Osteocyte (in vitro differentiated cells): ENCODE results near the gene RASL11A. TPM values are rescaled to one million over a fixed set of nuclear protein-coding genes. Genes with fewer than 3 reads are reported as not detected.

Source experiments
- DNase-seq: peaks from one replicate; pipeline ENCODE4 v3.0.0; 2021; ENCODE audit warnings: mixed read lengths; ENCODE audit not compliant: unreplicated experiment; ENCODE audit errors: extremely low spot score
- H3K27ac Mint-ChIP-seq: one replicate; pipeline ENCODE4 v1.8.0; 2021; ENCODE audit warnings: mild to moderate bottlenecking, mixed read lengths; ENCODE audit not compliant: unreplicated experiment
- H3K27me3 Mint-ChIP-seq: one replicate; pipeline ENCODE4 v1.8.0; 2021; ENCODE audit warnings: mixed read lengths; ENCODE audit not compliant: unreplicated experiment
- H3K36me3 Mint-ChIP-seq: one replicate; pipeline ENCODE4 v1.8.0; 2021; ENCODE audit warnings: mixed read lengths; ENCODE audit not compliant: unreplicated experiment
- H3K4me1 Mint-ChIP-seq: one replicate; pipeline ENCODE4 v1.8.0; 2021; ENCODE audit warnings: mixed read lengths; ENCODE audit not compliant: unreplicated experiment
- H3K4me3 Mint-ChIP-seq: one replicate; pipeline ENCODE4 v1.8.0; 2021; ENCODE audit warnings: mild to moderate bottlenecking, moderate library complexity, mixed read lengths; ENCODE audit not compliant: unreplicated experiment
- H3K9me3 Mint-ChIP-seq: one replicate; pipeline ENCODE4 v1.8.0; 2021; ENCODE audit warnings: mixed read lengths; ENCODE audit not compliant: unreplicated experiment
- total RNA-seq: library from RNA; stranded (reverse); gene quantifications from 2 replicates; pipeline ENCODE4 v1.2.1, GENCODE V29; 2021
- TF ChIP-seq, protein P1 (sequence below): fragments of 200-600 bp; sonication (generic); IDR thresholded peaks from 2 replicates; pipeline ENCODE4 v1.5.0; 2021; ENCODE audit warnings: antibody characterized with exemption, mild to moderate bottlenecking, moderate library complexity

RASL11A gene
- total RNA-seq, 1 donor from 2014 or later = 4.6 TPM

DNA sequence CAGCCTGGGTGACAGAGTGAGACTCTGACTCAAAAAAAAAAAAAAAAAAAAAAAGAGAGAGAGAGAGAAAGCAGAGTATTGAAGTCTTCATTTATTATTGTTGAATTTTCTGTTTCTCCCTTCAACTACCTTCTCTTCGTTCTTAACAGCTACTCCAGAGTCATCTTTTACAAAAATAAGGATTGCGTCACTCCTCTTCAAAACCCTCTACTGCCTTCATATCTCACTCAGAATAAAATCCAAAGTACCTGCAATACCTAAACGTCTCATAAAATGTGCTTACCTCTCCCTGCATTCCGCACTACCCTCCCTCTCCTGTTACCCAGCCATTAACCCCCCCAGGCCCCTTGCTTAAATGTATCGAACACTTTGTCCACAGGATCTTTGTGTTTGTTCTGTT lies 36.7 kb upstream of the RASL11A start:
- Mint-ChIP-seq H3K9me3 (peaks cover 17% of the 10 kb centered on the region), H3K27ac (no peak overlapping the region), H3K4me1 (no peaks in the 10 kb centered on the region), H3K4me3 (no peak overlapping the region), H3K36me3 (peaks cover 3% of the 10 kb centered on the region), H3K27me3 (peaks cover 50% of the 10 kb centered on the region)
- DNase-seq = no peak
- TF ChIP-seq, protein P1, sequence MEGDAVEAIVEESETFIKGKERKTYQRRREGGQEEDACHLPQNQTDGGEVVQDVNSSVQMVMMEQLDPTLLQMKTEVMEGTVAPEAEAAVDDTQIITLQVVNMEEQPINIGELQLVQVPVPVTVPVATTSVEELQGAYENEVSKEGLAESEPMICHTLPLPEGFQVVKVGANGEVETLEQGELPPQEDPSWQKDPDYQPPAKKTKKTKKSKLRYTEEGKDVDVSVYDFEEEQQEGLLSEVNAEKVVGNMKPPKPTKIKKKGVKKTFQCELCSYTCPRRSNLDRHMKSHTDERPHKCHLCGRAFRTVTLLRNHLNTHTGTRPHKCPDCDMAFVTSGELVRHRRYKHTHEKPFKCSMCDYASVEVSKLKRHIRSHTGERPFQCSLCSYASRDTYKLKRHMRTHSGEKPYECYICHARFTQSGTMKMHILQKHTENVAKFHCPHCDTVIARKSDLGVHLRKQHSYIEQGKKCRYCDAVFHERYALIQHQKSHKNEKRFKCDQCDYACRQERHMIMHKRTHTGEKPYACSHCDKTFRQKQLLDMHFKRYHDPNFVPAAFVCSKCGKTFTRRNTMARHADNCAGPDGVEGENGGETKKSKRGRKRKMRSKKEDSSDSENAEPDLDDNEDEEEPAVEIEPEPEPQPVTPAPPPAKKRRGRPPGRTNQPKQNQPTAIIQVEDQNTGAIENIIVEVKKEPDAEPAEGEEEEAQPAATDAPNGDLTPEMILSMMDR = no peak

- H3K4me3 Mint-ChIP-seq = no peak overlapping the region
- TF ChIP-seq, protein P1 = no peak
- peaks cover 16% of the 10 kb centered on the region for H3K9me3 Mint-ChIP-seq
- no peak for DNase-seq
- peaks cover 3% of the 10 kb centered on the region for H3K36me3 Mint-ChIP-seq
- H3K27ac Mint-ChIP-seq = no peak overlapping the region
- peaks cover 41% of the 10 kb centered on the region for H3K27me3 Mint-ChIP-seq
- H3K4me1 Mint-ChIP-seq = no peaks in the 10 kb centered on the region
Observed at GRCh38 chr13:27236478-27236877, 34.2 kb upstream of the RASL11A start.

DNA sequence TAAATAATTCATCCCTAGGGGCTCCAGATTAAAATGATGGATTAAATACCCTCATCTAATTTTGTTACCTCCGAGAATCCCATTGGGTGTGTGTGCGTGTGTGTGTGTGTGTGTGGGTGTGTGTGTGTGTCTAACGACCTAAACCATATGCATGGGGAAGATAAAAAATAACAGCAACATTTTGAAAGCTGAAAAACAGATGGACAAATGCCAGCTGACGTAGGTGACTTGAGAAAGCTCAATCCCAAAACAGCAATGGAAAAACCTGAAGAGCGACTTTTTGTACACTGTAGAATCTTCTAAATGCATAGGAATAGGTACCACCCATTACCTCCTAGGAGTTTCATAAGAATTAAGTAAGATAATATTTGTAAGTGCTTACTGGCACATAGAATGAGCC lies 27.9 kb upstream of the RASL11A start:
- Mint-ChIP-seq H3K27me3 (peaks cover 10% of the 10 kb centered on the region), H3K36me3 (no peaks in the 10 kb centered on the region), H3K4me3 (no peak overlapping the region), H3K27ac (no peak overlapping the region), H3K4me1 (no peaks in the 10 kb centered on the region), H3K9me3 (no peaks in the 10 kb centered on the region)
- TF ChIP-seq, protein P1 = no peak
- DNase-seq = no peak

DNA sequence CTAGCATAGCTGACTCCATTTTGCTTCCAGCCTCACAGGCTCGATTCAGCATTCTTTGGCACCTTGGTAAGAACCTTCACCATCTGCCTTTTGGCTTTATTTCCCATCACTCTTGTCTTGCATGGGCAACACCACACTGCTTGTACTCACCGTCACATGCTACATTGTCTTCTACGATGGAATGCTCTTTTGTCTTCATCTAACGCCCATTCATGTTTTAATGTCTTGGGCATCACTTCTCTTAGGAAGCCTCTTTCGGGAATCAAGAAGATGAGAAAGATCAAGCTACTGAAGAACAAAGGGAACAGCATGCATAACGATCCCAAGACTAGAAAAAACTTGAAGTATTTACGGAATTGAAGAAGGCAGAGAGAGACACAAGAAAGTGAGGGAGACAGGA lies 25.0 kb upstream of the RASL11A start:
- Mint-ChIP-seq H3K27me3 (peaks cover 3% of the 10 kb centered on the region), H3K27ac (no peak overlapping the region)

DNA sequence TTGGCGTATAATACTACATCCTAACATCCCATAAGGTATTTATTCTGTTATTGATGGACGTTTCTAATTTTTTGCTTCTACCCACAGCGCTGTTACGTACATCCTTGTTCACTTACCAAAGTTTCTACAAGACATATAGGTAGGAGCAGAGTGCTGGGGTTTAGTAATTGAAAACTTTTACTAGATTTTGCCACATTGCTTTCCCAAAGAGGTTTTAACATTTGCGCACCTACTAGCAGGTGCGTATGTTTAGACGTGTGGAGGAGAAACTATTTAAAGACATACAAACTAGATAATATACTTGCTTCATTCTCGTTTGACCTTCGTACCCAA lies 19.8 kb upstream of the RASL11A start:
- peak overlapping the region; percentile 100 for H3K27ac Mint-ChIP-seq
- peaks cover 31% of the 10 kb centered on the region for H3K4me1 Mint-ChIP-seq
- no peaks in the 10 kb centered on the region for H3K9me3 Mint-ChIP-seq
- TF ChIP-seq, protein P1 = no peak
- no peaks in the 10 kb centered on the region for H3K27me3 Mint-ChIP-seq
- DNase-seq = no peak
- H3K4me3 Mint-ChIP-seq = peak overlapping the region; percentile 88
- H3K36me3 Mint-ChIP-seq = peaks cover 15% of the 10 kb centered on the region

More for the DNA sequence above, 25.0 kb upstream of the RASL11A start:
- TF ChIP-seq, protein P1 = no peak
- no peak overlapping the region for H3K4me3 Mint-ChIP-seq
- DNase-seq = no peak
- peaks cover 2% of the 10 kb centered on the region for H3K36me3 Mint-ChIP-seq
- H3K4me1 Mint-ChIP-seq = peaks cover 4% of the 10 kb centered on the region
- no peaks in the 10 kb centered on the region for H3K9me3 Mint-ChIP-seq
